Thyroid gland (tissue), 4 donors: ENCODE data around the gene DAGLA.

Experiments used
- POLR2A ChIP-seq, 2 donors: fragments of 450-650 bp; IDR thresholded peaks; one replicate each; pipeline ENCODE4 v1.6.1; 2017; ENCODE audit warnings: antibody characterized with exemption in 2 of 2, mild to moderate bottlenecking in 2 of 2, moderate library complexity in 1 of 2
- TF ChIP-seq, protein P1 (sequence below), 6 experiments: fragments of 200-600 bp in 3 of 6; fragments of 450-650 bp in 3 of 6; sonication (generic) in 3 of 6; IDR thresholded peaks; one replicate each; pipeline ENCODE4 v1.5.1; 2016 to 2019; ENCODE audit warnings: antibody characterized with exemption in 6 of 6, mild to moderate bottlenecking in 2 of 6, inconsistent platforms in 1 of 6, moderate library complexity in 1 of 6

DNA sequence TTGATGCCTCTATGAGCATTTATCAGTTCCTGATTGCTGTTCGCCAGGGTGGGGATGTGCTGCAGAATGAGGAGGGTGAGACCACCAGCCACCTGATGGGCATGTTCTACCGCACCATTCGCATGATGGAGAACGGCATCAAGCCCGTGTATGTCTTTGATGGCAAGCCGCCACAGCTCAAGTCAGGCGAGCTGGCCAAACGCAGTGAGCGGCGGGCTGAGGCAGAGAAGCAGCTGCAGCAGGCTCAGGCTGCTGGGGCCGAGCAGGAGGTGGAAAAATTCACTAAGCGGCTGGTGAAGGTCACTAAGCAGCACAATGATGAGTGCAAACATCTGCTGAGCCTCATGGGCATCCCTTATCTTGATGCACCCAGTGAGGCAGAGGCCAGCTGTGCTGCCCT is 115.3 kb downstream of the DAGLA start:
- TF ChIP-seq, protein P1, sequence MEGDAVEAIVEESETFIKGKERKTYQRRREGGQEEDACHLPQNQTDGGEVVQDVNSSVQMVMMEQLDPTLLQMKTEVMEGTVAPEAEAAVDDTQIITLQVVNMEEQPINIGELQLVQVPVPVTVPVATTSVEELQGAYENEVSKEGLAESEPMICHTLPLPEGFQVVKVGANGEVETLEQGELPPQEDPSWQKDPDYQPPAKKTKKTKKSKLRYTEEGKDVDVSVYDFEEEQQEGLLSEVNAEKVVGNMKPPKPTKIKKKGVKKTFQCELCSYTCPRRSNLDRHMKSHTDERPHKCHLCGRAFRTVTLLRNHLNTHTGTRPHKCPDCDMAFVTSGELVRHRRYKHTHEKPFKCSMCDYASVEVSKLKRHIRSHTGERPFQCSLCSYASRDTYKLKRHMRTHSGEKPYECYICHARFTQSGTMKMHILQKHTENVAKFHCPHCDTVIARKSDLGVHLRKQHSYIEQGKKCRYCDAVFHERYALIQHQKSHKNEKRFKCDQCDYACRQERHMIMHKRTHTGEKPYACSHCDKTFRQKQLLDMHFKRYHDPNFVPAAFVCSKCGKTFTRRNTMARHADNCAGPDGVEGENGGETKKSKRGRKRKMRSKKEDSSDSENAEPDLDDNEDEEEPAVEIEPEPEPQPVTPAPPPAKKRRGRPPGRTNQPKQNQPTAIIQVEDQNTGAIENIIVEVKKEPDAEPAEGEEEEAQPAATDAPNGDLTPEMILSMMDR (IDR thresholded peaks at IDR 0.05): no peak
- TF ChIP-seq POLR2A (IDR thresholded peaks at IDR 0.05): no peak
